ENCODE data around the gene TOMM5.

GRCh38 chr9:37636511-37637448 is 44.4 kb upstream of the TOMM5 start:
- TF ChIP-seq CTCF (IDR thresholded peaks at IDR 0.05 in 2 of 3, conservative IDR thresholded peaks at IDR 0.05 in 1 of 3; ENCODE audit: borderline replicate concordance in 1 of 3, insufficient read depth in 1 of 3, low read depth in 2 of 3, low read length in 2 of 3) (no peak), POLR2AphosphoS5 (IDR thresholded peaks at IDR 0.05; ENCODE audit: low read depth, low read length) (no peak), MAX (IDR thresholded peaks at IDR 0.05) (no peak), POLR2A (IDR thresholded peaks at IDR 0.05; ENCODE audit: borderline replicate concordance, extremely low read depth, insufficient read depth, insufficient read length) (no peak), EZH2 (IDR thresholded peaks at IDR 0.05) (no peak), REST (IDR thresholded peaks at IDR 0.05; ENCODE audit: low read depth) (no peak), RAD21 (IDR thresholded peaks at IDR 0.05; ENCODE audit: low read depth) (no peak), EZH2phosphoT487 (IDR thresholded peaks at IDR 0.05; ENCODE audit: borderline replicate concordance) (no peak), YY1 (IDR thresholded peaks at IDR 0.05; ENCODE audit: extremely low read depth, insufficient replicate concordance, low read depth, low read length) (no peak), CEBPB (IDR thresholded peaks at IDR 0.05; ENCODE audit: low read depth) (no peak), ELF1 (IDR thresholded peaks at IDR 0.05; ENCODE audit: borderline replicate concordance, low read depth) (no peak)
